BE2C (cell line): Measurements from ENCODE around the gene STK39.

Experiments used
- DNase-seq: peaks from one replicate; pipeline ENCODE4 v3.0.0-alpha.2; 2020
- H3K27me3 ChIP-seq: fragments of 250-450 bp; sonication (Bioruptor Pico); 2 replicates; pipeline ENCODE4 v1.5.1; 2020; ENCODE audit warnings: mild to moderate bottlenecking
- H3K36me3 ChIP-seq: fragments of 250-450 bp; sonication (Bioruptor Pico); 2 replicates; pipeline ENCODE4 v1.5.1; 2020; ENCODE audit warnings: mild to moderate bottlenecking
- H3K4me1 ChIP-seq: fragments of 250-450 bp; sonication (Bioruptor Pico); 2 replicates; pipeline ENCODE4 v1.5.1; 2020
- H3K4me3 ChIP-seq: 2 replicates; pipeline ENCODE4 v1.5.1; 2011; ENCODE audit warnings: low read depth, low read length
- H3K9me3 ChIP-seq: fragments of 250-450 bp; sonication (Bioruptor Pico); 2 replicates; pipeline ENCODE4 v1.5.1; 2020
- CTCF ChIP-seq: IDR thresholded peaks from 2 replicates; pipeline ENCODE4 v1.5.1; 2012; ENCODE audit warnings: mild to moderate bottlenecking, low read depth, low read length

The STK39 gene

DNA sequence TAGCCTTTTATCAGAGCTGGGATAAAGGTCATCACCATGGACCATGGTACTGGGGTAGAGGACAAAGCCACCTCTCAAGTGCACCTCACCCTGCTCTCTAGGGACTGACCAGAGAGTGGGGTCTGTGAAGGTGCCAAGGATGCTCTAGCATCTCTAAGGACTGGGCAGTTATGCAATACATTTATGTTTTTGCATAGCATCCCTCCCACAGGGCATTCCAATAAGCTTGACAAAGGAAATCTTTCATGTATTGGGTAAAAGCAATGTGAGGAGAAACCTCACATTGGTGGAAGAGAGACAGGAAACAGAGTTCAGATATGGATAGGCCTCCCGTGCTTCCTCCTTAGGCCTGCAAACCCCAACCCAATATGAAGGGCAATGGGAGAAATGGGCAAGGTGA lies 31.6 kb downstream of the STK39 start:
- DNase-seq: no peak
- no peak for TF ChIP-seq CTCF
- no peaks in the 10 kb centered on the region for H3K27me3 ChIP-seq
- H3K4me3 ChIP-seq: no peak overlapping the region
- no peaks in the 10 kb centered on the region for H3K4me1 ChIP-seq
- no peaks in the 10 kb centered on the region for H3K36me3 ChIP-seq
- no peaks in the 10 kb centered on the region for H3K9me3 ChIP-seq

GRCh38 chr2:168212866-168213265 lies 34.5 kb downstream of the STK39 start:
- H3K27me3 ChIP-seq: no peaks in the 10 kb centered on the region
- no peaks in the 10 kb centered on the region for H3K36me3 ChIP-seq
- no peak overlapping the region for H3K4me3 ChIP-seq
- H3K9me3 ChIP-seq: no peaks in the 10 kb centered on the region
- no peak for DNase-seq
- no peak for TF ChIP-seq CTCF
- no peaks in the 10 kb centered on the region for H3K4me1 ChIP-seq

DNA sequence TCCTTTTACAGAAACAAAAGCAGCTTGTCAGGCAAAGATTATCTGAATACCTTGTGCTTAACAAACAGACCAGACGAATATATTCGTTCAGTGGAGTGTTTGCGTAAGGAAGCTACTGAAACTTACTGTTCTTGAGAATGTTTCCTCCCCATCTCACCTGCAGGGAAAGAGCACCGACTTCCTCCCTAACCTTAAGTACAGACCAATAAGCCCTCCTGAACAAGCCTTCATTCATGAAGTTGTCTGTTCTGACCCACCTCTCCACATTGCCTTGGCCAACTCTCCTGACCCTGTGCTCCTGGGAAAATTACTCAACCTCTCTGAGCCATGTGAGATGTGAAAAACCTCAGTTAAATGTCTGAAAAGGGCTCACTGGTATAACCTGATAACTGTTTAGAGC lies 35.2 kb downstream of the STK39 start:
- TF ChIP-seq CTCF: no peak
- no peaks in the 10 kb centered on the region for H3K36me3 ChIP-seq
- no peak overlapping the region for H3K4me3 ChIP-seq
- H3K4me1 ChIP-seq: no peaks in the 10 kb centered on the region
- H3K27me3 ChIP-seq: no peaks in the 10 kb centered on the region
- no peaks in the 10 kb centered on the region for H3K9me3 ChIP-seq
- DNase-seq: no peak

DNA sequence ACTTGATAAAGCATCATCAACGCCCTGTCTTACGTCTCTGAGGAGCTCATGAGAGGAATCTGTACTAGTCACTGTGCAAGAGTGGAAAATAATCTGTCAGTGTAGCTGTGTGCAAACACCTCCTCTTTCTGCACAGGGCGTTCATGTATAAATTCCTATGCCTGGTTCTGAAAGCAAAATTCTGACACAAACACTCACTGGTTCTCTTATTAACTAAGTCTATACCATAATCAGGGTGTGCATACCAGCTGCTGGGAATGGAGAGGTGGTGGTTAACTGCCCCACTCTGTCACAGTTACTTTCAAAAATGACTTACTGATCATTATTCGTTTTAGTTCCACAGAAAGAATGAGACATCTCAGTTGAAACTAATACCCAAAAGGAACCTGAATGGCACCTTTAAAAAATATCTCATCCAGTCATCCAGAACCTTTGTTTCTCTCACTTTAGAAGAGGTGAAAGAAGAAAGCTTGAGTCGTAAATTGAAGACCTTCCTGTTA lies 35.7 kb downstream of the STK39 start:
- H3K27me3 ChIP-seq: no peaks in the 10 kb centered on the region
- H3K4me3 ChIP-seq: no peak overlapping the region
- no peaks in the 10 kb centered on the region for H3K36me3 ChIP-seq
- no peak for TF ChIP-seq CTCF
- H3K4me1 ChIP-seq: no peaks in the 10 kb centered on the region
- H3K9me3 ChIP-seq: no peaks in the 10 kb centered on the region
- DNase-seq: no peak

DNA sequence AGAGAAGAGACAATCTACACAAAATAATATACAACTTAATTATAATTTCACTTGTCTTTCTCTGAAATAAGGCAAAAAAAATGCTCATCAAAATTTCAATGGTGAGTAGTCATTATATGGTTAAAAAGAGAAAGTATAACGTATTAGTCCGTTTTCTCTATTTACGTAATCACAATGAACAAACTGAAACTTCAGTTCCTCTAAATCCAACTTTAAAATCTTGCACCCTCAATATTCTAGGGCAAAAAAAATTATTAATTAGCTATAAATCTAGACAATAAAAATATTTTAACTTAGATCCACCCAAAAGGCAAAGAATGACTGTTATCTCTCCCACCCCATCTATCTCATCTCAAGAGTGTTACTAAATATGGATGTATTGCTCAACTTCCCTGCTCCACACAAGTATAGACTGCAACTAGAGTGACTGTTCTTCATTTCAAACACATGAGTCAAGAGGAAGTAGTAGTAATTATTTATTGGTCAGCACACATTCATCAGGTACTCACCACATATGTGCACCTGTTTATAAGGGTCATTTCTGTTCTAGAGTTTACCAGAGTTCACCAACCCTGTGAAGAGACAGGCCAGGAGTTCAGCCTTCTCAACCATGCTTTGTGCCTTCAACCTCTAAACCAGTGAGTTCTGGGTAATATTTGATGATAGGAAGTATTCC lies 36.4 kb downstream of the STK39 start:
- no peaks in the 10 kb centered on the region for H3K9me3 ChIP-seq
- no peaks in the 10 kb centered on the region for H3K27me3 ChIP-seq
- H3K4me1 ChIP-seq: no peaks in the 10 kb centered on the region
- no peak for DNase-seq
- H3K36me3 ChIP-seq: no peaks in the 10 kb centered on the region
- no peak overlapping the region for H3K4me3 ChIP-seq
- no peak for TF ChIP-seq CTCF

- Histone ChIP-seq H3K36me3 (no peaks in the 10 kb centered on the region), H3K4me3 (no peak overlapping the region), H3K27me3 (no peaks in the 10 kb centered on the region), H3K9me3 (no peaks in the 10 kb centered on the region), H3K4me1 (no peaks in the 10 kb centered on the region)
- no peak for TF ChIP-seq CTCF
- DNase-seq: no peak
Observed at GRCh38 chr2:168210216-168210894, 37.0 kb downstream of the STK39 start.
